Stimulated activated CD4-positive, alpha-beta T cell treated with anti-CD3 and anti-CD28 coated beads, Interleukin-4, amount 100 ng/mL, for 48 hours (primary cell): ENCODE data around the gene USB1.
"Not testable (repeated sequence)": the region's sequence is repeated elsewhere in the genome, so short reads cannot be mapped to it uniquely, and the experiment has no call there.

Source experiments
- DNase-seq, 2 donors: peaks; one replicate each; pipeline ENCODE4 v3.0.0-alpha.2; 2020; ENCODE audit warnings: low read depth in 2 of 2

USB1 gene

GRCh38 chr16:57969451-57970123 is 31.6 kb upstream of the USB1 start:
- no peak for DNase-seq

DNA sequence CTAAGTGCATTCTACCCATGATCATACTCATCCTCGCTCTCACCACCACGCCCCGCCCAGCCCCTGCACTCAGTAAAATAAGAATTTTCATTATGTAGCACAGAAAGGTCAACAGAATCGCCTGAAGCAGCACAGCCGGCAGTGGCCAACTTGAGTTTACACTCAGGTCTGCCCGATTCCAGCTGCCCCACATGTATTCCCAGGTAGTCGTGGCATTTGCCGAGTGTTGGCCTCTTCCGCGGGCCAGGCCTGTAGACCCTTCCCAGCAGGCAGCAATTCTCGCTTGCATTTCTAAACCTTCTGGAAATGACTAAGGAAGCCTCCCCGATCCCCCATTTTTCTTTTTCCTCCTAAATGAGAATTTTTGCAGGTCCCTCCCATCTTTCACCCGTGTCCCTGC is 30.9 kb upstream of the USB1 start:
- DNase-seq, result no peak

GRCh38 chr16:57970970-57971369 is 30.2 kb upstream of the USB1 start, which contains the start of gene CNGB1:
TSS of gene CNGB1 (minus strand) at chr16:57971128. CDS start at chr16:57967286, 3,842 bp downstream.
- DNase-seq, result no peak

GRCh38 chr16:57971848-57972247 is 29.4 kb upstream of the USB1 start:
- no peak for DNase-seq

DNA sequence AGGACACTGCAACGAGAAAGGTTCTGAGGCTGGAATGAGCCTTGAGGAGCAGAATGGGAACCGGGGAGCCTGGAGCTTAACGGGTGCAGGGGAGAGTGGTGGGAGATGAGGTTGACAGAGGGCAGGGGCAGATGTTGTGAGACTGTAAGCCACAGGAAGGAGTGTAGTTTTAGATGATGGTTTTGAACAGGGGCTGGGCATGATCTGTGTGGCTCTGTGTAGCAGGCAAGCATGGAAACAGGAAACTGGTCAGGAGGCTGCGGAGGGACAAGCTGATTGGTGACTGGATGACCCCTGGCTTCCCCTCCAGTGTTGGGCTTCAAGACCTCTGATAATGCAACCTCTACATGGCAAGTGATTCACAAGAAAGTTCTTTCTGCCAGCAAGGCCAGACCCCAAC is 28.9 kb upstream of the USB1 start:
- DNase-seq, result no peak

- no peak for DNase-seq
Observed at GRCh38 chr16:57976331-57976796, 24.8 kb upstream of the USB1 start.

DNA sequence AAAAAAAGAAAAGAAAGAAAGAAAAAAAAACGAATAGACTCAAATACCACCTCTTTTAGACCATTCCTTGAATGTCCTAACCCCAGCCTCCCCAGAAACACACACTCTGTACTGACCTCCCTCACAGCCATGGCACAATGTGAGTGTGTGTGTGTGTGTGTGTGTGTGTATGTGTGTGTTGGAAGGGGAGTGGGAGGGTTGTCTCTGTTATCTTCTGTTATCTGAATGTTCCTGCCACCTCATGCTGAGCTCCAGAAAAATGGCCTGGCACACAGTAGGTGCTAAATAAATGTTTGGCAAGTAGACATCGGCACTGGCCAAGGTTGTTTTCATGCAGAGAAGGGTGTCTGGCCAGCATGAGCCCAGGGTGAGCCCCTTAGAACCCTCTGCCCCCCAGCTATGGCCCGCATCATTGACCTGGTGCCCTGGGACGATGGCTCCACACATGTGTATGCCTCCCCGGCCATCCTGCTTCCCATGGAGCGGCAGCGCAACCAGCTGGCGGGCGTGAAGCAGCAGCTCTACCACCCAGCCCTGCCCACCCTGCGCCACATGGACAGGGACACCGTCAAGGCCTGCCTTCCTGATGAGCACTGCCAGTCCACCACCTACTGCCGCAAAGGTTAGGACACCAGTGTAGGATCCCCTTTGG is 23.7 kb upstream of the USB1 start:
- no peak for DNase-seq

- DNase-seq, result not testable (repeated sequence)
Observed at GRCh38 chr16:57978070-57978465, 23.1 kb upstream of the USB1 start.

DNA sequence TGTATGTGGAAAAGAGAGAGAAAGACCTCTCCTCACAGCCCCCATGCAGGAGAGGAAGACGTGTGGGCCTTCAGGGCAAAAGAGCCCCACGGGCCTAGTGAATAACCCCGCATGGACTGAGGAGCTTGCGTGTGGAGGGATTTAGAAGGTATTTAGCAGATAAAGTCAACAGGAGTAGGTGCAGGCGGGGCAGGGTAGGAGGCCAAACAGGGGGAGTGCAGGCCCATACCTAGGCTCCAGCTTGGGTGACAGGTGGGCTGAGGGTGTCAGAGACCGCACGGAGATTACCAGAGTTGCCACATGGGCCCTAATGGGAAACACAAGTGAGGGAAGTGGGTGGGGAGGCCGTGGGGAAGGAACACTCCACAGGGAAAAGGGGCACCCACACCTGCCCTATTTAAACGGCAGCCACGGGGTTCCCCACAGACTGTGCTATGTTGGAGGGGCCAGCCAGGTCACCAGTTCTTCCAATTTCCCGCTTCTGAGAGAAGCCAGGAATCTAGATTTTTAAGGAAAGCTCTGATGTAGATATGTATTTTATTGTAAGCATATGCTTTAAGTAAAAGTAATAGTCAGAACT is 22.1 kb upstream of the USB1 start:
- no peak for DNase-seq

GRCh38 chr16:57981636-57982035 is 19.6 kb upstream of the USB1 start:
- no peak for DNase-seq

GRCh38 chr16:57982385-57982784 is 18.8 kb upstream of the USB1 start:
- DNase-seq, result no peak

DNA sequence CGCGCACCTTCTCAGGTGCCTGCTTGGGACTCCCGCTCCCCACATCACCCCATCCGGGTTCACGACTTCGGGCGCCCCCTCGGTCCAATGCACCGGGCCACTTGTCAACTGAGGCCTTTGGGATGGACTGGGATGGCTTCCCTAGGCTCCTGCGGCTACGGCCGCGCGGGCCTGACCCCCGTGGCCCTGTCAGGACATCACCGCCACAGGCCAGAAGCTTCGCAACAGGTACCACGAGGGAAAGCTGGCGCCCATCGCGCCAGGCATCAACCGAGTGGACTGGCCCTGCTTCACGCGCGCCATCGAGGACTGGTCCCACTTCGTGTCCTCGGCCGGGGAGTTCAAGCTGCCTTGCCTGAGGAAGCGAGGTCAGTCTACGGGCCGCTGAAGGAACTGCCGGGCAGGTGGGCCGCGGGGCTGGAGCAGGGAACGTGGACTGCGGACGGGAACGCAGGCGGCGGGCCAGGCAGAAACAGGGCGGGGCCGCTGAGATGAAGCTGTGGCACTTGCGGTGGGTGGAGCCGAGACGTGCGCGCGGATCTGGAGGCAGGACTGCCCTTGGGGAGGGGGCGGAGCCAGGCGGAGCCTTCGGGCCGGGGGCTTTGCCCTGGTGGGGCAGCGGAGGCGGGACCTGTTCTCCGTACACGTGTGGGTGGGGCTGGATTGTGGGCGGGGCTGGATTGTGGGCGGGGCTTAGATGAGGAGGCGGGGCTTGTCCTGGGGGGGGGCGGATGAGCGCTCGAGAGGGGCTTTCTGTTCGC is 16.6 kb upstream of the USB1 start:
- peak; percentile 89 to 91 for DNase-seq

- DNase-seq, result no peak
Observed at GRCh38 chr16:57985204-57986181, 15.7 kb upstream of the USB1 start.

- no peak for DNase-seq
Observed at GRCh38 chr16:57986196-57986595, 15.0 kb upstream of the USB1 start.

DNA sequence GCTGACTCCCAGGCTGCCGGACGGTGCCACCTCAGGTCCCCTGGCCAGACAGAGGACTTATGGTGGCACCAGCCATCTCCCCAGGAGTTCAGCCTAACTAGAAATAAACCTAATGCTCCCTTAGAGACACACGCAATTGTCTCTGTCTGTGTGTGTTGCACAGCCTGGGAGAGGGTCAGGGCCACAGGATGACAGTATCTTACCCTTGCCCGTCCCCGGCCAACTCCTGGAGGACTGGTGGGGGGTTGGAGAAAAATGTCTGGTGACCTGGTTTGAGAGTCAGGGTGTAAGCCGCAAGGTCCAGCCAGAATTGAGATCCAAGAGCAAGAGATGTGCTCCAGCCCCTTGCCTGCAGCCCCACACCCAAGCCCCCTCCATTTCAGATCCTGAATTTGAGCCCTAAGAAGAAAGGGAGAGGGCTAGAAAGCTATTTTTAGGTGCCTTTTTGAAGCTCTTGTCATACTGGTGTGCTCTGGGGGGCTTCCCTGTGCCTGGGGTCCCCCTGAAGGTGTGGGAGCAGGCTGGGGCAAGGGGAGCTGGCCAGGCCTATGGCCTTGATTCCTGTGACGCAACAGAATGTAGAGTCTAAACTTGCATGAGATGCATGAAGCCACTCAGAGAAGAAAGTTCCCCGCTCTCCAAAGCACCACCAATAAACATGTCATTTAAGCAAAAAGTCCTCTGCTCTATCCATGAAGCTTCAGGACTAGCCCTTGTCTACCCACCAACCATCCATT is 13.6 kb upstream of the USB1 start:
- no peak for DNase-seq

- no peak for DNase-seq
Observed at GRCh38 chr16:57988929-57989328, 12.3 kb upstream of the USB1 start.

DNA sequence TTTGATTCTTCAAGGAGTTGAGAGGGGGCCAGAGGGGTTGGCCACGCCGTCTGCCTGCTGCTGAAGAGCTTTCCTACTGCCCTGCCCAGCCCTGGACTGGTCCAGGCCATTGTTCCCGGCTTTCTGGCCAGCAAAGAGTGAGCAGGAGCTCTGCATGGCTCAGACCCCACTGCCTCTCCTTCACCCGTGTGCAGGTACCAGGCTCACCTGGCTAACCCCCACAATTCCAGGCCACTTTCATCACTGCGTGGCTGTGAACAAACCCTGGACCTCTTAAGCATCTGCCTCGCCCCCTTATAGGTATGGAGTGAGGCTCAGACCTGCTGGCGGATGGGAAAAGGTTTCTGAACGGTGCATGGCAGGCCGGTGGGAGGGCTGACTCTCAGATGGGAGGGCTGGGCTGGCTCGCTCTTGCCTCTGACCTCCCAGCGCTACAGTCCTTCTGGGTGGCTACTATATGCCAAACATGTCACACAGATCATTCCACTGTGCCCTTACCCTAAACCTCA is 9.6 kb upstream of the USB1 start:
- DNase-seq, result no peak

DNA sequence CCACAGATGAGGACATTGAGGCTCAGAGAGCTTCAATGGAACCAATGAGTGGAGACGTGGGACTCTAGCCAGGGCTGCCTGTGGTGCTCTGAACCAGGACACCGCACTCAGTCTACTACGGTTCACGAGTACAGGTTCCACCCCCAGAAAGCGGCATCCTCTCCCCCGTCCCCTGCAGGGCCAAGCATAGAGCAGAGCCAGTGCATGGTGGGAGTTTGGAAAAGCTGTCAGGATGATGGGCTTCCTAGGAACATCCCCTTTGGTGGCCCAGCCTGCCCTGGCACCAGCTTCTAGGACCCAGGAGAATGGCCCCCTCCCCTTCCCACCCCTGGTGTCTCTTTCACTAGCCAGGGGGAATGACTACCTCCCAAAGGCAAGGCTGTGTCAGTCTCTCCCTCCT is 9.1 kb upstream of the USB1 start:
- DNase-seq, result no peak

DNA sequence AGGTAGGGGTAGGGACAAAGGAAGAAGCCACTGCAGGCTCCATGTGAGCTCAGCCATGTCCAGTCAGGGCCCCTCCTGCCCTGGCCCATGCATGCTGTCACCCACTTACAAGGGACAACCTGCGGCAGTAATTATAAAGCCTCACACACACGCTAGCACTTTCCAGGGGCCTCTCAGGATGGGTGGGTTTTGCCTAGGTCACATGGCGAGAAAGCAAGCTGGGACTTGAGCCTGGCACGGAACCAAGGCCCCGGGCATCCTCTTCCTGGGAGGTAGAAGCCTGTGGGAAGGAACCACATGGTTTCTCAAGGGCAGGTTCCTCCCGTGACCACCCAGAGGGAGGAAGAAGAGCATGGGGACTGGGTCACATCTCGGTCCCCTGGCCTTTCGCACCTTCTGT is 7.8 kb upstream of the USB1 start:
- no peak for DNase-seq

GRCh38 chr16:57993897-57994296 is 7.3 kb upstream of the USB1 start:
- DNase-seq, result no peak
